GM10266 (cell line): ENCODE results near the gene C19orf81.

ENCODE experiments used
- DNase-seq: peaks from one replicate; pipeline ENCODE4 v3.0.0; 2012; ENCODE audit errors: extremely low spot score
- CTCF ChIP-seq: IDR thresholded peaks from 2 replicates; pipeline ENCODE4 v1.5.1; 2012; ENCODE audit warnings: mild to moderate bottlenecking, low read depth; ENCODE audit not compliant: control insufficient read depth, insufficient read depth; ENCODE audit errors: missing control alignments

The C19orf81 gene

GRCh38 chr19:50657712-50658440, 8.6 kb downstream of the C19orf81 start:
- DNase-seq, result peak; percentile 78
- TF ChIP-seq CTCF, result no peak

DNA sequence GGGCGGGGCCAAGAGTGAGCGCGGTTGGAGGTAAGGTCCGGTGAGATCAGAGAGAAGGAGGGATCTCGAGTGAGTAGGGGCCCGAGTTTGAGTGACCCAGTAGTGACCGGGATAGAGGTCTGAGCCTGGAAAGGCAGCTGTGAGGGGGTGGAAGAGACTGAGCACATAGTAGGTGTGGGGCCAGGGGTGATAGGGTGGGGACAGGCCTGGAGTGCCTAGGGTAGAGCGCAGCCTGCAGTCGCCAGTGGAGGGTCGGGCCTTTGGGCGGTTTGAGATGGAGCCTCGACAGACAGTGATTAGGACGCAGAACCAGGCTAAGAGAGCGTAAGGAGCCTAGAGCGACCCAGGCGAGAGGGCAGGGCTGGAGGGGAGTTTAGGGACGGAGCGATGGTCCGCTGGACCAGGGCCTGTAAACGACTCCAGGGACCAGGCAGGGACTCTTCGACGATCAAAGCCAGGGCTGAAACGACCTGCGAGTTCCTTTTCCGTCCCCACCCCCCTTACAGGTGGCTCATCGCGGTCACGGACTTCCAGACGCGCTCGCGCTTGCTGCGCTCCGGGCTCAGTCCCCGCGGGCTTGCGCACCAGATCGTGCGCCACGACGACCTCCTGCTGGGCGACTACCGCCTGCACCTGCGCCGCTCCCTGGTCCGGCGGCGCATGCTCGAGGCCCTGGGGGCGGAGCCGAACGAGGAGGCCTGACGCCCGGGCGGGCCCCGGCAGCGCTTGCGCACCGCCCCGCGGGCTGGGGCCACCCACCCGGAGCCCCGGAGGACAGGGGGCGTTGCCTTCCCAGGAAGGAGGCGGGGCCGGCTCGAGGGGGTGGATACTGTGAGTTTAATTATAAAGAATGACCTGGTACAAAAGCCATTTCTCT, 9.4 kb downstream of the C19orf81 start:
- DNase-seq, result no peak
- TF ChIP-seq CTCF, result no peak

DNA sequence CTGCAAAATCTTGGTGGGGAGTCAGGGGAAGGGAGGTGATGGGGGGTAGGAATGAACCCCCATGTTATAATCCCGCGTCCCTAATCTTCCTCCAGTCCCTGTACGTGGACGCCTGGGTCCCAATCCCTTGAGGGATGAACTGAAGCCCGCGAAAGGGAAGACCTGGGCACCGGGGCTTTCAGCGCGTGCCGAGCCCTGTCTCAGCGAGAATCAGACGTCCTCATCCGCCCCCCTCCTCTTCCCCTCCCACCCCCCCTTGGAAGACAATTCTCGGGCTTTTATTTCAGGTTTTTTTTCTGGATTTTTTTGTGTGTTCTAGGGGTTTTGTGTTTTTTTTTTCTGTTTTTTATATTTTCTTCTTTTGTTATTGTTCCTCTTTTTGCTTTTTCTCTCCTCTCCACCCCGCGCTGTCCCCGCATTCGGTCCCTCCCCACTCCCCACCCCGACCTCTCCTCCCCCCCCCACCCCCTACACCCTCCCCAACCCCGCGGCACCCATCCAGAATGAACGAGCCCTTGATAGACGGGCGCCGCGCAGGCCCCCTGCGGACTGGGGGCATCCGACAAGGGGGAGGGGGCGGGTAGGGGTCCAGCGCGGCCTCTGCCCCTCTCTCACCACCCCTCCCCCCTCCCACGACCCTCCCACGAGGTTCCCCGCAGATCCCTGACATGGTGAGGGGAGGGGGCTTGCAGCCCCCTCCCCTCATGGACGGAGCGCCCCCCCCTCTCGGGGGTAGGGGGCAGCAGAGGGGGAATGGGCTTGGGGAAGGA, 10.3 kb downstream of the C19orf81 start:
- no peak for TF ChIP-seq CTCF
- DNase-seq, result no peak

DNA sequence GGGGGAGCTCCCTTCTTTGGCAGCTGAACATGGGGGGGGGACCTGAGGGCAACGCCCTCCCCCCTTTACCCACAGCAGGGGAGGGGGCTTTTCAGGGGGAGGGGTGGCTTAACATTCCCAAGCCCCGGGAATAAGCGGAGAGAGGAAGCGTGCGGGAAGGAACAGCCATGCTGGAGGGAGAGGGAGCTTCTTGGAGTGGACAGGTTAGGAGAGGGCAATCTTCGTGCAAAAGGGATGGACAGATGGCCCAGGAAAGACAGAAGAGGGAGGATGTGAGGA, 10.8 kb downstream of the C19orf81 start:
- no peak for TF ChIP-seq CTCF
- no peak for DNase-seq

- no peak for DNase-seq
- no peak for TF ChIP-seq CTCF
Observed at GRCh38 chr19:50661023-50661422, 11.8 kb downstream of the C19orf81 start.

- DNase-seq, result no peak
- TF ChIP-seq CTCF, result no peak
Observed at GRCh38 chr19:50661766-50662650, 12.8 kb downstream of the C19orf81 start.
